ENCODE measurements around the gene MBNL1. TPM values are rescaled to one million over a fixed set of nuclear protein-coding genes. Genes with fewer than 3 reads are reported as not detected.

Gene MBNL1
- total RNA-seq, 2 experiments from 2014 or later, result 371 to 382 TPM

DNA sequence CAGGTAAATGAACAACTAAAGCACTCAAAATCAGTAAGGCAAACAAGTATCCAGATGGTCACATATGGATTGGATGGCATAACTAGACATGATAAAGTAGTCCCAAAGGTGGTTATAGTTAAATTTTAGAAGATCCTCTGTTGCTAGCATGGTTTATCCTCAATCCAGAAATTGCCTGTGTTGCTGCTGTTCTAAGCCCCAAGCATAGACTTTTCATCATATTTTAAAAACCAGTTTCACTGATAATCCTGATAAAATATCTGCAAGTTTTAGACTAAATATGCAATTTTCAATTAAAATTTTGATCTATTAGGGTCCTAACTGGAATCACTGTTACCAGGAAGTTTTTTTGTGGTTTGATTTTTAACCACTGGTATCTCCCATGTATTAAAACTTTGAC lies 35.4 kb downstream of the MBNL1 start:
- ChIA-PET CTCF (no interaction called here), POLR2A (no interaction called here)

- ChIA-PET POLR2A (no interaction called here), CTCF (interaction anchor here (1.0 kb wide), 1 partner anchor 167 kb away, joined by 3 read pairs; no protein-coding TSS in a partner anchor)
Observed at GRCh38 chr3:152305075-152305474, 36.3 kb downstream of the MBNL1 start.

DNA sequence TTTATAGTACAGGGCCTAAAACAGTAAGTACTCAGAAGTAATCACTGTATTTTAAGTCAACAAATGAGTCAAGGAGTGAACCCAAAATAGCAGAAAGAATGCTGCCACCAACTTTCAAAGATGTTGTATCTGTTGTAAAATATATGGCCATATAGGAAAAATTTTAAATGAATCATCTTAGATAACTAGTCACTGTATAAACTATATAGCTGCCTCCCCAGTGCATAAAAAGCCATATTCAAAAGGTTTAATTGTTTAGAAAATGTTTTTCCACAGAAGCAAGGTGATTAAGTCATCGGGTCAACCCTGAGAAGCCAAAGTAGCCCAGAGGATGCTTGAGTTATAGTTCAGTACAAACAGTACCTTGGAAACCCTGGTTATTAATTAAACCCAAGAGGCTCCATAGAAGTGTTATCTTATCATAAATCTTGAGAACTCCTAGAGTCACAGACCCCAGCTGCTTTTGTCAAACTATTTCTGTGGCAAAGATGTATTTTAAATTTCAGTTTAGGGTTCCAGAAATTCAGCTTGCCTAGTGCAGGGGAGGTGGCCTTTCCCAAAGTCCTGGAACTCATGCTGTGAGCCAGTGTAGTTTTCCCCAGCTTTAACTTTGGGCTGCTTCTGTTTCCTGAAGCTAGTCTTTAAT lies 39.2 kb downstream of the MBNL1 start:
- POLR2A ChIA-PET, result interaction anchor here (1.1 kb wide), 1 partner anchor 39 kb away, joined by 3 read pairs; the partner anchor contains the start of gene MBNL1

DNA sequence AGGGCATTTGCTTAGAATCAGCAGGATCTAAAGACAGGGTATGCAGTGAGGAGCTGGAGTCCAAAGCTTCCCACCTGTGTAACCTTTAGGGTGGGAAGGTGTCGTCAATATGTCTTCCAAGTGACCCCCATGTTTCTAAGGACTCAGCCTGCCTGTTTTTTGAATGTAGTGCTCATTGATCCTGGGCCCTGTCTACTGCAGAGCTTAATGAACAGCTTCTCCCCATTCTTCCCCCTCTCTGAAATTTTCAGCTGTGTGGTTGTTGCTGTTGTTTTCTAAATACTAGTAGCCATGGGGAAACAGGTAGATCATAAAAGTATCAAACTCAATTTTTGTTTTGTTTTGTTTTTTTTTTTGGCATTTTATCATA lies 39.7 kb downstream of the MBNL1 start:
- ChIA-PET CTCF (interaction anchor here (0.8 kb wide), 1 partner anchor 34 kb away, joined by 3 read pairs; no protein-coding TSS in a partner anchor), POLR2A (interaction anchor here (1.1 kb wide), 1 partner anchor 40 kb away, joined by 3 read pairs; the partner anchor contains the start of gene MBNL1)

More for the DNA sequence above, 39.2 kb downstream of the MBNL1 start:
- CTCF ChIA-PET, result interaction anchor here (0.8 kb wide), 1 partner anchor 33 kb away, joined by 3 read pairs; no protein-coding TSS in a partner anchor

GRCh38 chr3:152309031-152309430 lies 40.3 kb downstream of the MBNL1 start:
- ChIA-PET POLR2A (interaction anchor here (1.1 kb wide), 1 partner anchor 40 kb away, joined by 3 read pairs; the partner anchor contains the start of gene MBNL1), CTCF (interaction anchor here (1.3 to 1.5 kb wide), 2 partner anchors 10 to 13 kb away, joined by 4 to 5 read pairs; no protein-coding TSS in a partner anchor)

GRCh38 chr3:152309535-152310307 lies 41.0 kb downstream of the MBNL1 start:
- ChIA-PET CTCF (interaction anchor here (0.9 to 1.5 kb wide), 4 partner anchors 10 to 157 kb away, joined by 3 to 5 read pairs (median 4); no protein-coding TSS in a partner anchor), POLR2A (interaction anchor here (0.5 to 1.1 kb wide), 3 partner anchors 10 to 41 kb away, joined by 3 to 6 read pairs (median 3); partner anchors contain the start of gene MBNL1)

GRCh38 chr3:152313430-152313829 lies 44.7 kb downstream of the MBNL1 start:
- CTCF ChIA-PET, result interaction anchor here (1.2 kb wide), 1 partner anchor 10 kb away, joined by 3 read pairs; no protein-coding TSS in a partner anchor

GRCh38 chr3:152313914-152314313 lies 45.2 kb downstream of the MBNL1 start:
- CTCF ChIA-PET, result interaction anchor here (1.2 kb wide), 1 partner anchor 10 kb away, joined by 3 read pairs; no protein-coding TSS in a partner anchor
- POLR2A ChIA-PET, result interaction anchor here (0.6 kb wide), 1 partner anchor 1021 kb away, joined by 3 read pairs; no protein-coding TSS in a partner anchor

More at GRCh38 chr3:152313430-152313829, 44.7 kb downstream of the MBNL1 start:
- POLR2A ChIA-PET, result interaction anchor here (0.6 to 0.7 kb wide), 2 partner anchors 35 to 1021 kb away, joined by 3 read pairs; no protein-coding TSS in a partner anchor

DNA sequence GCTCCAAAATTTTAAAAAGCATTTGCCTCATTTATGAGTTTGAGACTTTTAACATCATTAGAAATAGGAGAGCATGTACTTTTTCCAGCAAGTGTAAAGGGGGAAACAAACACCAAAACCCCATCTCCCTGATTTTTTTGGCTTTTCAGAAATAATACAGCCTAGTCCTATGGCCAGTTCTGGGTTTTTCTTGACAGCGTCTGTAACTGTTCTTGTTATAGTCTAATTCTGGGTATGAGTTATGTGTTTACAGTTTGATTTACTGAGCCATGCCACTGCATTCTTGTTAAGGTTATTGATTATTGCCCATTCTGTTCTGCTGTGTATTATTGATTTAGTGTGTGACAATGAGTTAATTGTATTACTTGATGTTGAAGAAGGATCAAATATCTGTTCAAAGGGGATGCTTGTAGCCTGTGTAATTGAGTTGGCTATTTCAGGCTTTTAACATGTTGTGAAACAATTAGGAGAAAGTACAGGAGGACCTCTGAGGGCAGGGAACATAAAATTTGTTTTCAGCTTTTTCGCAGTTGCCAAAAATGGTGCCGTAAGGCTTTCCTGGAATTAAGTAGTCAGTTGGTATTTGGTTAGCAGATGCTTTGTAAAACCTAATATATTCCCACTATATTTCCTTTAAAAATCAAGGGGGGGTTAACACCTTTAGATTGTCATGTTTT lies 46.1 kb downstream of the MBNL1 start:
- POLR2A ChIA-PET, result interaction anchor here (0.7 kb wide), 1 partner anchor 71 kb away, joined by 4 read pairs; no protein-coding TSS in a partner anchor
- CTCF ChIA-PET, result interaction anchor here (1.2 kb wide), 1 partner anchor 9 kb away, joined by 3 read pairs; no protein-coding TSS in a partner anchor

DNA sequence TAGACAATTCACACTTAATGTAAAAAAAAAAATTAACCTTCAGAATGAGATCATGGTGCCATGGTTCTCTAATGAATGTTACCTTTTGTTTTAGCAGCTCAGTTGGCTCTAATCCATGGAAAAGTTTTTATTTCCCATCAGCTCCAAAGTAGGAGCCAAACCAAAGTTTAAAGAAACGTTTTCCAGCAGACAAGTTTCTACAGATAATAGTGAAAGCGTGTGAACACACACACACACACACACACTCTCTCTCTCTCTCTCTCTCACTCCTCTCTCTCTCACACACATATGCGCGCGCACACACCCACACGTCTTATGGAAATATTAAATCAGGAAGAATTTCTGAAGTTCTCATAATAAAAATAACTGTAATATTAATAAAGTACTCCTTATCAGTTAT lies 46.9 kb downstream of the MBNL1 start:
- POLR2A ChIA-PET, result interaction anchor here (0.7 kb wide), 1 partner anchor 71 kb away, joined by 4 read pairs; no protein-coding TSS in a partner anchor

GRCh38 chr3:152316318-152316717 lies 47.6 kb downstream of the MBNL1 start:
- POLR2A ChIA-PET, result no interaction called here

More for the DNA sequence above, 46.9 kb downstream of the MBNL1 start:
- CTCF ChIA-PET, result no interaction called here

GRCh38 chr3:152317184-152317583 lies 48.5 kb downstream of the MBNL1 start:
- POLR2A ChIA-PET, result interaction anchor here (0.9 kb wide), 1 partner anchor 15 kb away, joined by 3 read pairs; no protein-coding TSS in a partner anchor
- CTCF ChIA-PET, result no interaction called here

More at GRCh38 chr3:152316318-152316717, 47.6 kb downstream of the MBNL1 start:
- CTCF ChIA-PET, result no interaction called here

- ChIA-PET POLR2A (interaction anchor here (0.8 kb wide), 1 partner anchor 34 kb away, joined by 3 read pairs; no protein-coding TSS in a partner anchor), CTCF (no interaction called here)
Observed at GRCh38 chr3:152317956-152318355, 49.2 kb downstream of the MBNL1 start.

DNA sequence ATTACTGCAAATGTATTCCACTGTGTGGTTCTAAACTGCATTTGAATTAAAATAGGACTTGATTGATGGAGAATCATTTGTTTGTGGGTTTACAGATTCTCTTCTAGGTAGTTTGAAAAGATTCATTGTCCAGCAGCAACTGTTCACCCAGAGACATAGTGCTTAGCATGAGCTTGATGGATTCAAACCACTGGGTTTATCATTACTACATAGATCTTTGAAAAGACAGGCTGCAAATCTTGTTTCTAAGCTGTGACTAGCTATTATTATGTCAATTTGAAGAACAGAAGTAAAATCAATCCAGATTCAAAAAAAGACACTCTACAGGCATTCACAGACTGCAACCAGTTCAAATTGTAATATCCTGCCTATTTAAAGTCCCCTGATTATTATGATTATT lies 49.8 kb downstream of the MBNL1 start:
- POLR2A ChIA-PET, result interaction anchor here (0.8 kb wide), 1 partner anchor 34 kb away, joined by 3 read pairs; no protein-coding TSS in a partner anchor
- CTCF ChIA-PET, result no interaction called here

- CTCF ChIA-PET, result no interaction called here
Observed at GRCh38 chr3:152319256-152319655, 50.5 kb downstream of the MBNL1 start.

DNA sequence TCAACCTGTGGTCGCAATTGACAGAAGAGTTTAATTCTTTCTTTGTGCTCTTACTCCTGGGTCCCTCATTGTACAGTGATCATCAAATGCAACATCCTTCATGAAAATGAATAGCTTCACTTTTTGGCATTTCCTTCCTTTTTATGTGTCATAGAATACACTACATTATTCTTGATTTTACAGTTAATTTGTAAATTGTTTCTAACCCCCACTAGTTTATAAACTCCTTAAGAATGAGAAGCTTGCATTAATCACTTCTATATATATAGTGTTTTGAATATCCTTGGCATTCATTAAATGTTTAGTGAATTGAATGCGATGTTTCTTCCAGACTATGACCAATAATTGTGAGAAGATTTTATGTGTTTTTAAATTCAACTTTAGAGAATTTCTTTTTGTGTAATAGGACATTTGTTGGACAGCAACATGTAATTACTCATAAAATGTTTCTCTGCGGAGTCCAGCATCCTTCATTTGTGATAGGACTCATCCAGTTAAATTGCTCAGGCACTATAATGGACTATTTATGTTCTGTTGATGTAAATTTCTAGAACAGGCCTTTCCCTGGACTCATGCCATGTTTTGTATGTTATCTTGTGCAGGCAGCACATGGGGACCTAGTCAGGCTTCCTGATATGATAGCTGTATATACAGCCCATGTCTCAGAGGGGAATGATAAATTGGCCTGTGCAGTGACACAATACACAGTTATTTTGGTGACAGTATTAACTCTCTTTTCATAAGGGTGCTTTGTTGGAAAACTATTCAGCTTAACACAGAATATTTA lies 51.3 kb downstream of the MBNL1 start:
- CTCF ChIA-PET, result no interaction called here
- POLR2A ChIA-PET, result no interaction called here

More at GRCh38 chr3:152319256-152319655, 50.5 kb downstream of the MBNL1 start:
- POLR2A ChIA-PET, result no interaction called here

DNA sequence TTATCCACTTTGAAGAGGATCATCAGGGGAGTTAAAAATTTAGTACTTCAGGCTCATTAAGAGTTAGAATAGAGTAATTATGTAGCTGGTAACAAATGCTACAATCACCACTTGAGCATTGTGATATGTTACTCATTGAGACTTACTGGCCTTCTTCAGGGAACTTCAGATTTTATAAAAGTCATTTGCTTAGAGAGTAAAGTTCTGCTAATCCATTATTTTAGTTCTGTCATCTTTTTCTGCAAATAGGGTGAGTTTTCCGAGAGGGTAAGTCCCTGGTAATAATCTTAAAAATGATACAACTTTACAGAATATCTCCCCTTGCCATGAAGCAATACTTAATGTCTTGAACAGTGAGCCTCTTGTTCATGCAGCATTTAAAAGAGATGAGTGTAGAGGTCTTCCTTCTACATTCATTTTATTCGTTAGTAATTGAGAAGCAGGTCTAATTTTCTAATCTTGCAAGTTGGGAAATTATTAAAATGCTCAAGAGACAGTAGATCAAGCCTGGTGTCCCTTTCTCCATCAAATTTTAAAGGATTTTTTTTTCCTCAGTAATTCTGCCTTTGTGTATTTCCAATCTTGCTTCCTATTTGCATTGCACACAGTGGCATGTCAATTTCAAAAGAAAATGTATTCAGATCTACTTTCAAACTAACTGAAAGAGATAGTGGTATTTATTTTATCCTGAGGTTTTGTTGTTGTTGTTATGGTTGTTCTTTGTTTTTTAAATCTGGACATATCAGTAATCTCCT lies 52.6 kb downstream of the MBNL1 start:
- POLR2A ChIA-PET, result no interaction called here
- CTCF ChIA-PET, result no interaction called here

GRCh38 chr3:152321955-152322377 lies 53.2 kb downstream of the MBNL1 start:
- ChIA-PET POLR2A (no interaction called here), CTCF (no interaction called here)
